ENCODE data around the gene UBAC2. TPM values are rescaled to one million over a fixed set of nuclear protein-coding genes. Genes with fewer than 3 reads are reported as not detected.

UBAC2 gene
- total RNA-seq, 4 donors from 2014 or later: 67.3 to 111 (median 93.8) TPM

- Histone ChIP-seq H3K4me1 (peaks cover 2% of the 10 kb centered on the region), H3K4me3 (no peak overlapping the region), H3K9me3 (no peaks in the 10 kb centered on the region), H3K36me3 (peaks cover 9% of the 10 kb centered on the region), H3K27ac (no peak overlapping the region), H3K27me3 (no peaks in the 10 kb centered on the region)
- 100% methylated on average over 1 of the region's 1 CpG for WGBS
- no peak for DNase-seq (ENCODE audit: low spot score in 2 of 2)
- TF ChIP-seq CTCF (IDR thresholded peaks at IDR 0.05): no peak
- no peak for TF ChIP-seq POLR2AphosphoS5 (IDR thresholded peaks at IDR 0.05)
- no peak for TF ChIP-seq POLR2A (IDR thresholded peaks at IDR 0.05)
- no peak for TF ChIP-seq EP300 (IDR thresholded peaks at IDR 0.05)
Measured at GRCh38 chr13:99261059-99261458, 60.4 kb downstream of the UBAC2 start.

- no peak for DNase-seq (ENCODE audit: low spot score in 2 of 2)
- 88% methylated on average over 7 of the region's 7 CpGs for WGBS
- H3K36me3 ChIP-seq: peaks cover 9% of the 10 kb centered on the region
- no peaks in the 10 kb centered on the region for H3K27me3 ChIP-seq
- no peak overlapping the region for H3K27ac ChIP-seq
- no peak overlapping the region for H3K4me3 ChIP-seq
- TF ChIP-seq POLR2A (IDR thresholded peaks at IDR 0.05) (no peak), CTCF (IDR thresholded peaks at IDR 0.05) (no peak), EP300 (IDR thresholded peaks at IDR 0.05) (no peak), POLR2AphosphoS5 (IDR thresholded peaks at IDR 0.05) (no peak)
- H3K9me3 ChIP-seq: no peaks in the 10 kb centered on the region
- peaks cover 2% of the 10 kb centered on the region for H3K4me1 ChIP-seq
Measured at GRCh38 chr13:99263126-99263785, 62.6 kb downstream of the UBAC2 start.

GRCh38 chr13:99264051-99264450 lies 63.4 kb downstream of the UBAC2 start:
- H3K4me3 ChIP-seq: no peak overlapping the region
- WGBS: 54% methylated on average over 1 of the region's 1 CpG
- H3K36me3 ChIP-seq: peaks cover 9% of the 10 kb centered on the region
- H3K27me3 ChIP-seq: no peaks in the 10 kb centered on the region
- no peak overlapping the region for H3K27ac ChIP-seq
- no peaks in the 10 kb centered on the region for H3K9me3 ChIP-seq
- no peak for DNase-seq (ENCODE audit: low spot score in 2 of 2)
- TF ChIP-seq POLR2A (IDR thresholded peaks at IDR 0.05) (no peak), POLR2AphosphoS5 (IDR thresholded peaks at IDR 0.05) (no peak), CTCF (IDR thresholded peaks at IDR 0.05) (no peak), EP300 (IDR thresholded peaks at IDR 0.05) (no peak)
- peaks cover 2% of the 10 kb centered on the region for H3K4me1 ChIP-seq

DNA sequence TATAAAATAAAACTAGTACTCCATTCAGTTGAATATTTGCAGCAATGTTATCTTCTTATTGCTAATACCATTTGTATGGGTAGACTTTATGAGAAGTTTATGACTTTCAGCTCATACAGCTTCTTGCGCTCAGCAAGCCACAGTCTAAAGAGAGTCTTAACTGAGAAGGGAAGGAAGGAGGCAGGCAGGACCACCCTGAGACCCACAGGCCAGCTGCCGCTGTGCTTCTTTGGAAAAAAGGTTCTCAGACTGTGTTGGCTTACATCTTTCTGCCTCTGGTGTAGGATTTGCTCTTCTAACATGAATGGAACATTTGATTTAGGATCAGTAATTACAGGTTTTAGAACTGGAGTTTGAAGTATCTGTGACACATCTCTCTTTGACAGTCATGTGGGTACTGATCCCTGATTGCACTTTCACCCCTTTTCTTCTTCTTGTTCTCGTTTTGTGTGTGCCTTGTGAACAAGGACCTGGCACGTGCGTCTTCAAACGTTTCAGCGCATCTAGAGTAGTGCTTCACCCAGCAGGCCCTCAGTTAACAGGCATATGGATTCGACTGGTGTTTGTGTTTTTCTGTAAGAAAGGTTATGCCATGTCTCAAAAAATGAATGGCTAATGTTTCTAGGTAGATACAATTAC lies 64.6 kb downstream of the UBAC2 start:
- H3K27ac ChIP-seq: no peak overlapping the region
- peaks cover under 1% of the 10 kb centered on the region for H3K36me3 ChIP-seq
- no peak for DNase-seq (ENCODE audit: low spot score in 2 of 2)
- 74% methylated on average over 8 of the region's 8 CpGs for WGBS
- no peaks in the 10 kb centered on the region for H3K9me3 ChIP-seq
- no peak overlapping the region for H3K4me3 ChIP-seq
- H3K4me1 ChIP-seq: peaks cover 10% of the 10 kb centered on the region
- no peaks in the 10 kb centered on the region for H3K27me3 ChIP-seq
- TF ChIP-seq EP300 (IDR thresholded peaks at IDR 0.05): no peak
- TF ChIP-seq CTCF (IDR thresholded peaks at IDR 0.05): no peak
- no peak for TF ChIP-seq POLR2AphosphoS5 (IDR thresholded peaks at IDR 0.05)
- TF ChIP-seq POLR2A (IDR thresholded peaks at IDR 0.05): no peak

DNA sequence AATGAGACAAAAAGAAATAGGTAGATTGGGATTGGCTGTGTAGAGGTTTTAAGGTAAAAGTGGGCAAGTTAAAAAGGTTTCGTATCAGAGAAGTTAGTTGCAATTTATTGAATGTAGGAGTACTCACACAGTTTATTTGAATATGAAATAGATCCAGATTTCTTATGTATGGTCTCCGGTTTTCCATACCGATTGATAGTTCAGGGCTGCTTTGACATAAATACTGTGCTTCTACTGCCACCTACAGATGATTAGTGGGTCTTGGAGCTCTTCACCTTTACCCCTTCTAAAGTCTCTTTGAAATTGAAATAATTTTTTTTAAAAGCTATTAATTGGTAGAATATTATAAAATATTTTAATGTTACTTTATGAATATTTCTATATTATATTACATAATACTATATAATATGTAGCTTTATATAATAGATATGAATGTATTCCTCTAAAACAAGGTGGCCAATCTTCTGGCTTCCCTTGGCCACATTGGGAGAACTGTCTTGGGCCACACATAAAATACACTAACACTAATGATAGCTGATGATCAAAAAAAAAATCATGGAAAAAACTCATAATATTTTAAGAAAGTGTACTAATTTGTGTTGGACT lies 65.3 kb downstream of the UBAC2 start:
- Histone ChIP-seq H3K27ac (no peak overlapping the region), H3K27me3 (no peaks in the 10 kb centered on the region), H3K36me3 (no peaks in the 10 kb centered on the region), H3K4me1 (peaks cover 10% of the 10 kb centered on the region), H3K4me3 (no peak overlapping the region), H3K9me3 (no peaks in the 10 kb centered on the region)
- TF ChIP-seq EP300 (IDR thresholded peaks at IDR 0.05): no peak
- TF ChIP-seq CTCF (IDR thresholded peaks at IDR 0.05): peak; percentile 36 to 50
- 19% methylated on average over 3 of the region's 3 CpGs for WGBS
- no peak for DNase-seq (ENCODE audit: low spot score in 2 of 2)

All from suprapubic skin (tissue), 4 donors.